Activated T-helper 1 cell treated with anti-CD3 and anti-CD28 coated beads, Interleukin-12 subunit alpha, Interleukin-12 subunit beta, Interleukin-2, Interleukin-4 antibody, amounts not matched to agents 30 ng/mL and 10 ng/mL and 1 ng/mL, durations not matched to agents 14 hours and 24 hours and 36 hours (primary cell): ENCODE data around the gene SPOCK3. TPM values are rescaled to one million over a fixed set of nuclear protein-coding genes. Genes with fewer than 3 reads are reported as not detected.
"Not testable (repeated sequence)": the region's sequence is repeated elsewhere in the genome, so short reads cannot be mapped to it uniquely, and the experiment has no call there.

Experiments used
- DNase-seq: peaks from one replicate; pipeline ENCODE4 v3.0.0; 2021; ENCODE audit warnings: low spot score
- H3K27ac Mint-ChIP-seq: one replicate; pipeline ENCODE4 v1.8.0; 2021; ENCODE audit warnings: mild to moderate bottlenecking, mixed read lengths
- H3K27me3 Mint-ChIP-seq: one replicate; pipeline ENCODE4 v1.8.0; 2022; ENCODE audit warnings: mild to moderate bottlenecking, moderate library complexity, mixed read lengths; ENCODE audit not compliant: insufficient read depth
- H3K36me3 Mint-ChIP-seq: one replicate; pipeline ENCODE4 v1.8.0; 2021; ENCODE audit warnings: low read depth, mixed read lengths
- H3K4me1 Mint-ChIP-seq: one replicate; pipeline ENCODE4 v1.8.0; 2021; ENCODE audit warnings: low read depth, mixed read lengths
- H3K4me3 Mint-ChIP-seq: one replicate; pipeline ENCODE4 v1.8.0; 2021; ENCODE audit warnings: mild to moderate bottlenecking, moderate library complexity, mixed read lengths
- H3K9me3 Mint-ChIP-seq: one replicate; pipeline ENCODE4 v1.8.0; 2021; ENCODE audit warnings: mixed read lengths
- intact Hi-C: fragments of 100-400 bp; cut with micrococcal nuclease; formaldehyde crosslinking; loops from one replicate; pipeline ENCODE4 v1.15.1; 2024
- total RNA-seq: library from RNA; stranded (reverse); gene quantifications from 2 replicates; pipeline ENCODE4 v1.2.3, GENCODE V29; 2022

SPOCK3 gene
- total RNA-seq, 1 donor from 2014 or later: not detected

DNA sequence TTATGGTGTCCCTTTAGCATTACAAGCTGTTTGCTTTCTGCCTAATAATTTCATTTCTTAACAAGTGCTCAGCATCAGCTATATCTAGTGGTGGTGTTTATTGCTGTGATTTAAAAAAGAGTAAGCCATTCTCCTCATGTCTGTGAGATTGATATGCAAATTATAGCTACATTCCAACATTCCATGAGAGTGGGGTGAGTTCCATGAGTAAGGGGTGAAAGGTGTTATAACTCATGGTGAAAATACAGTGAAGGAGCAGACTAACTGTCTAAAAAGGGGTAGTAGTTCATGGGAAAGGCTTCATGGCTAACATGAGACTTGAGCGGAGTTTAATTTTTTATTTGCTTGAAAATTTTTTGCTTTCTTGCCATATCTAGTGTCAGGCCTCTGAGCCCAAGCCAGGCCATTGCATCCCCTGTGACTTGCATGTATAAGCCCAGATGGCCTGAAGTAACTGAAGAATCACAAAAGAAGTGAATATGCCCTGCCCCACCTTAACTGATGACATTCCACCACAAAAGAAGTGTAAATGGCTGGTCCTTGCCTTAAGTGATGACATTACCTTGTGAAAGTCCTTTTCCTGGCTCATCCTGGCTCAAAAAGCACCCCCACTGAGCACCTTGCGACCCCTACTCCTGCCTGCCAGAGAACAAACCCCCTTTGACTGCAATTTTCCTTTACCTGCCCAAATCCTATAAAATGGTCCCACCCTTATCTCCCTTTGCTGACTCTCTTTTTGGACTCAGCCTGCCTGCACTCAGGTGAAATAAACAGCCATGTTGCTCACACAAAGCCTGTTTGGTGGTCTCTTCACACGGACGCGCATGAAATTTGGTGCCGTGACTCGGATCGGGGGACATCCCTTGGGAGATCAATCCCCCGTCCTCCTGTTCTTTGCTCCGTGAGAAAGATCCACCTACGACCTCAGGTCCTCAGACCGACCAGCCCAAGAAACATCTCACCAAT, 518.3 kb downstream of the SPOCK3 start:
- H3K4me3 Mint-ChIP-seq, H3K27me3 Mint-ChIP-seq, H3K4me1 Mint-ChIP-seq, H3K36me3 Mint-ChIP-seq, H3K27ac Mint-ChIP-seq, DNase-seq, intact Hi-C loops: not testable (repeated sequence)
- H3K9me3 Mint-ChIP-seq: peaks cover 22% of the 10 kb centered on the region

DNA sequence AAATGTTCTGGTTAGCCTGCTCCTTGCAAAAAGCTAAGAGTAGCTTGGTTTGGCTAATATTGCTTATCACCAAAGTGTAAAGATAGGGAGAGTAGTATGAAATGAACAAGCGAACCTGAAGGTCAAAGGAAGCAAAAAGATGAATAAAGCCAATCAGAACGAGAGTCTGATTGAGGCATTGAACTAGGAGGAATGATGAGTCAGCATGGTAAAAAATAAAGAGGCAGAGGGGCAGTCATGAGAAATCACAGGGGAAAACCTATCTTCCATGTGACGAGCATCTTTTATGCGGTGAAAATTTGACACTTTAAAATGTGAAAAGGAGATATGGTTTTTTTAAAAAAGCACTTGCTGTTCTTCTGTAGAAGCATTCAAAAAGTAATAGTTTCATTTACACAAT, 533.7 kb downstream of the SPOCK3 start:
- Mint-ChIP-seq H3K4me1 (no peaks in the 10 kb centered on the region), H3K27me3 (no peaks in the 10 kb centered on the region), H3K4me3 (no peak overlapping the region), H3K36me3 (no peaks in the 10 kb centered on the region), H3K27ac (no peak overlapping the region), H3K9me3 (peaks cover 9% of the 10 kb centered on the region)
- intact Hi-C loops: no loop called here
- DNase-seq: no peak

DNA sequence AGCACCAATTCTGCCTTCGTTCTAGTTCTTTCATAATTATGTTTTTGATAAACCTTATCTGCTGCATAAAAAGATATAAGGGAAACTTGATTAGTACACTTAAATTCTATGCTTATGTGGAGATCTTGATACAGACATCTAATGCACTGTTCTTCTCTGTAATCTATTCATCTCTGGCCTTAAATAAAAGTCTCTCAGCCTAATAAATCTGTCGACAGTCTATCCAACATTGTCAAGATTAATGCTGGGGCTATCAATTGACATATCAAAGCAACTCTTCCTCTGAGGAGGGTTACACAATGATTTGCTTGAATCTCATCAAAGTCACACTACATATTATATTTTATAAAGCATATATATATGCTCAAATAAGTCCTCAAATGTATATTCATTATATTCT, 545.5 kb downstream of the SPOCK3 start:
- Mint-ChIP-seq H3K27ac (no peak overlapping the region), H3K9me3 (no peaks in the 10 kb centered on the region), H3K4me3 (no peak overlapping the region), H3K4me1 (no peaks in the 10 kb centered on the region), H3K27me3 (peaks cover 1% of the 10 kb centered on the region), H3K36me3 (no peaks in the 10 kb centered on the region)
- intact Hi-C loops: no loop called here
- DNase-seq: no peak

DNA sequence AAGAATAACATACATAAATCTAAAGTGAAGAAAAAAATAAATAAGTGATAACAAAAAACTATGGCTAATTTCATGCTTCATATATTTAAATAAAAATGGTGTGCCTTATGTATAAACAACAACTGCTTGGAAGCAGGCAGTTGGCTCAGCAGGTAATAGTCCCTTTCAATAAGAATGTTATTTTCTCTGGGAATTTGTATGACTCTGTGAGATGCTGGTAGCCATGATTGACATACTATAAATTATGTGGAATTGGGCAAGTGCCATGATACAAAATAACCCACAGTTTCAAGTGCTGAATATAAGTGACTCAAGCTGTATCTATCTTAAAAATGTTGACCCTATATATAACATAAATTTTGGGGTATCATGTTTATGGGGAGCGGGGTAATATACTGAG, 546.5 kb downstream of the SPOCK3 start:
- intact Hi-C loops: no loop called here
- Mint-ChIP-seq H3K27ac (no peak overlapping the region), H3K27me3 (peaks cover 1% of the 10 kb centered on the region), H3K36me3 (no peaks in the 10 kb centered on the region), H3K4me1 (no peaks in the 10 kb centered on the region), H3K4me3 (no peak overlapping the region), H3K9me3 (no peaks in the 10 kb centered on the region)
- DNase-seq: no peak
